Measurements from ENCODE around the gene SHE. TPM values are rescaled to one million over a fixed set of nuclear protein-coding genes. Genes with fewer than 3 reads are reported as not detected.

Gene SHE
- total and polyA plus RNA-seq, 4 donors, result 3.1 to 7.5 (median 4.7) TPM

GRCh38 chr1:154446292-154446691 lies 55.9 kb downstream of the SHE start:
- no peak for TF ChIP-seq RXRA (IDR thresholded peaks at IDR 0.05)
- TF ChIP-seq NR2F2 (IDR thresholded peaks at IDR 0.05), result no peak
- no peak for TF ChIP-seq YY1 (IDR thresholded peaks at IDR 0.05)
- no peak for TF ChIP-seq REST (IDR thresholded peaks at IDR 0.05)
- TF ChIP-seq SP1 (IDR thresholded peaks at IDR 0.05), result no peak
- no peak for TF ChIP-seq FOXA2 (IDR thresholded peaks at IDR 0.05)
- no peak for TF ChIP-seq ZBTB33 (IDR thresholded peaks at IDR 0.05)
- TF ChIP-seq ATF3 (IDR thresholded peaks at IDR 0.05), result no peak
- TF ChIP-seq RAD21 (IDR thresholded peaks at IDR 0.05), result no peak
- no peak for TF ChIP-seq MAX (IDR thresholded peaks at IDR 0.05)
- TF ChIP-seq JUND (IDR thresholded peaks at IDR 0.05), result no peak
- no peak for TF ChIP-seq CTCF (IDR thresholded peaks at IDR 0.05; ENCODE audit: low read depth, low read length, missing input control)
- Histone ChIP-seq H3K4me1 (ENCODE audit: control insufficient read depth in 4 of 4, insufficient read depth in 4 of 4, low read length in 3 of 4) (peaks cover 0 to 17% (median 6%) of the 10 kb centered on the region in 4 donors), H3K27ac (ENCODE audit: low read depth in 1 of 2, low read length in 2 of 2) (no peak overlapping the region), H3K27me3 (ENCODE audit: control insufficient read depth in 4 of 4, insufficient read depth in 4 of 4, low read length in 3 of 4) (no peaks in the 10 kb centered on the region), H3K36me3 (ENCODE audit: control insufficient read depth in 4 of 4, insufficient read depth in 3 of 4, low read depth in 1 of 4, low read length in 3 of 4) (peaks cover 11 to 65% (median 55%) of the 10 kb centered on the region in 4 donors), H3K9me3 (ENCODE audit: control insufficient read depth in 4 of 4, low read length in 3 of 4) (no peaks in the 10 kb centered on the region), H3K4me3 (ENCODE audit: low read depth in 1 of 3, low read length in 3 of 3) (no peak overlapping the region), H3K9ac (ENCODE audit: low read depth in 1 of 2, low read length in 2 of 2) (no peak overlapping the region)
- WGBS, result 82% methylated on average over 10 of the region's 10 CpGs
- DNase-seq (ENCODE audit: low spot score), result no peak

- Histone ChIP-seq H3K4me1 (ENCODE audit: control insufficient read depth in 4 of 4, insufficient read depth in 4 of 4, low read length in 3 of 4) (peaks cover 0 to 17% (median 10%) of the 10 kb centered on the region in 4 donors), H3K4me3 (ENCODE audit: low read depth in 1 of 3, low read length in 3 of 3) (no peak overlapping the region), H3K9me3 (ENCODE audit: control insufficient read depth in 4 of 4, low read length in 3 of 4) (no peaks in the 10 kb centered on the region), H3K36me3 (ENCODE audit: control insufficient read depth in 4 of 4, insufficient read depth in 3 of 4, low read depth in 1 of 4, low read length in 3 of 4) (peaks cover 11 to 66% (median 52%) of the 10 kb centered on the region in 4 donors), H3K27ac (ENCODE audit: low read depth in 1 of 2, low read length in 2 of 2) (no peak overlapping the region), H3K27me3 (ENCODE audit: control insufficient read depth in 4 of 4, insufficient read depth in 4 of 4, low read length in 3 of 4) (no peaks in the 10 kb centered on the region), H3K9ac (ENCODE audit: low read depth in 1 of 2, low read length in 2 of 2) (no peak overlapping the region)
- no peak for DNase-seq (ENCODE audit: low spot score)
- TF ChIP-seq GABPA (IDR thresholded peaks at IDR 0.05 in 1 of 2, conservative IDR thresholded peaks at IDR 0.05 in 1 of 2), result no peak
- no peak for TF ChIP-seq TAF1 (conservative IDR thresholded peaks at IDR 0.05)
- TF ChIP-seq NR2F2 (IDR thresholded peaks at IDR 0.05), result no peak
- TF ChIP-seq JUND (IDR thresholded peaks at IDR 0.05), result no peak
- TF ChIP-seq YY1 (IDR thresholded peaks at IDR 0.05), result no peak
- no peak for TF ChIP-seq SP1 (IDR thresholded peaks at IDR 0.05)
- TF ChIP-seq HNF4A (conservative IDR thresholded peaks at IDR 0.05), result no peak
- TF ChIP-seq REST (IDR thresholded peaks at IDR 0.05), result no peak
- TF ChIP-seq FOXA1 (IDR thresholded peaks at IDR 0.05), result no peak
- WGBS, result 76% methylated on average over 7 of the region's 7 CpGs
Observed at GRCh38 chr1:154445040-154445472, 57.2 kb downstream of the SHE start.

All from liver (tissue), 9 donors.